Measurements from ENCODE around the gene ZNF80.

The ZNF80 gene

GRCh38 chr3:114218578-114219185 is 18.7 kb downstream of the ZNF80 start:
- peak in 1 of 2 experiments; percentile 45 for DNase-seq

DNA sequence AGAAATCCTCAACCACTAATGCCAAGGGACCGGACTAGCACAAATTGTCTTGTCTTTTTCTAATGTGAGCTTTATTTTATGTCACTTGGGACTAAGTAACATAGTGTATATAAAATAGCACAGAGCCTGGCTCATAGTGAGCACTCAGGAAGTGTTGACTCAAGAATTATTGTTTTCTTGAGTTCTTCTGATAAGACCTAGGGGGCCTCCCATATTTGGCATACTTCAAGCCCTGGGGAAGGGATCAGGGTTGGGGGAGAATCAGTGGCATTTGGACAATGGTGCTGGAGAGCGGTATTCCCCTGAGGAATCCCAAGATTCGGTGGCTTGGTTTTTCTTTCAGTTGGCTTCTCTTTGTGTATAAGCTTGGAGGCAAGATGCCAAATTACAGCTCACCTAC is 19.4 kb downstream of the ZNF80 start:
- DNase-seq, result no peak

- DNase-seq, result no peak
These were observed 20.1 kb downstream of the ZNF80 start for GRCh38 chr3:114217266-114217665.

DNA sequence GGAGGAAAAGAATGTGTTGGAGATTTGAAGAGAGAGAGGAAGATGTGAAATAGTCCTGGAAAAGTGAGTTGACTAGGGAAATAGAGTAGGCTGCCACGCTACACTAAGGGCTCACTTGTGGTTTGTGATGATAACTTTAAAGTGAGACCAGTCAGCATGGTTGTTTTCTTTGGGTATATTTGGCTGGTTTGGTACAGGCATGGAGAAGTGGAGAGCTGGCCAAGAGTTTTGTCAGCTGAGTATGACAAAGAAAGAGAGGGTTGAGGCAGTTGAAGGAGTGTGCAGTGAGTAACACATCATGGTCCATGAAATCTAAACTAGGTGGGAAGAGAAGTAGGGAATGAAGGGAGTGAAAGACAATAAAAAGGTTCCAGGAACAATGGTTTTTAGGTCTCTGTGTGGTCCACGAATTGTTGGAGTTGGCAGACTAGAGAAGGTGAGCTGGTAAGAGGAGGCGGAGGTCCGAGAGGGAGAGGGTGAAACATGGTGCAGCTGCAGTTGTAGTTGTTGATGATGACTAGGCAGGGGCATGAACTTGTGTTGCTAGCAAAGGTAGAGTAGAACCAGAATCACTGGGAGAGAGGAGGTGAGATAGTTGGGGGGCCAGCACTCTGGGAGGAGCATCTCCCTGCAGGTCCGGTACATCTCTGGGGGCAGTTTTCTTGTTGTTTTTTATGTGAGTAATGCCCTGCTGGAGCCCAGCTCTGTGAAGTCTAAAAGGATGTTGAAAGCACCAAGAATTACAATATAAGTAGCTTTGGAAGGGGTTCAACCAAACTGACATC is 21.0 kb downstream of the ZNF80 start:
- DNase-seq, result peak in 1 of 2 experiments; percentile 11

- peak in 1 of 2 experiments; percentile 20 for DNase-seq
These were observed 22.6 kb downstream of the ZNF80 start for GRCh38 chr3:114214542-114215341.

GRCh38 chr3:114213627-114214541 is 23.5 kb downstream of the ZNF80 start:
- DNase-seq, result peak; percentile 72 to 79

DNA sequence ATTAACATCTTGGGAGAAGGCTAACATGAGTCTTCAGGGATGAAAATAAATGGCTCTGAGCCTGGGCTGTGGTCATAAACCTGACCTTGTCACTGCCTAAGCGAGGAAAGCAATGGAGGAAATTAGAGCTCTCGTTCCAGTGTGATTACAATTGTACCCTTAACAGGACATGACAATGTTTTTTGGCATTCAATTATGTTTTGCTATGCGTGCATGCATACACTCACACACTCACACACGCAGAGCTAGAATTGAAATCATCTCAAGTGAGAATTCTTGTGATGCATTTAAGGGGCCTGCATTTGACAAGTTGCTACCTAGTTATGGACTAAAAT is 24.1 kb downstream of the ZNF80 start:
- DNase-seq, result no peak

- no peak for DNase-seq
These were observed 24.7 kb downstream of the ZNF80 start for GRCh38 chr3:114212646-114213045.

DNA sequence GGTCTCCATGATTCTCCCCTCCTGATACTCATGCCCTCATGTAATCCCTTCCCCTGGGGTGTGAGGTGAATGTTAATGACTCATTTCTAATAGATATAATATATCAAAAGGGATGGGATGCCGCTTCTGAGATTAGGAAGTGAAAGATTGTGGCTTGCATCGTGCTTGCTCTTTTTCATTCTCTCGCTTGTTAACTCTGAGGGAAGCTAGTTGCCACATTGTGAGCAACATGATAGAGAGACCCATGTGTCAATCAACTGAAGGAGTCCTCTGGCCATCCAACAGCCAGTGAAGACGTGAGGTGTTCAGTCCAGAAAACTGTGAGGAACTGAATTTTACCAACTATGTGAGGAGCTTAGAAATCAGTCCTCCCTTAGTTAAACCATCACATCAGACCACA is 29.6 kb downstream of the ZNF80 start:
- DNase-seq, result no peak

DNA sequence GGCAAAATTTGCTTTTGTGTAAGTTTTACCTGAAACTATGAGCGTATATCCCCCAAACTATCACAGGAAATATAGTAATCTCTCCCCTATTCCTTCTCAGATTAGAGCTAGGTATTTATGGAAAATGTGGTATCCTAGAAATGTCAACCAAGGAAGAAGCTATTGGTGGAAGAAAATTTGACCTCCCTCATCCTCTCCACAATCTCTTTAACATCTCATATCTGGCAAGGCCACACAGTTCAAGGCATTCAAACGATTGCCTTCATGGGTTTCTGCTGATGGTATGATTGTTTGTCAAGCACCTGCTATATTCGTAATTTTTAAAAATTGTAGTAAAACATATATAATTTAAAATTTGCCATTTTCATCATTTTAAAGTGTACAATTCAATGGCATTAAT is 31.0 kb downstream of the ZNF80 start:
- no peak for DNase-seq

GRCh38 chr3:114205541-114205940 is 31.8 kb downstream of the ZNF80 start:
- no peak for DNase-seq

GRCh38 chr3:114194750-114195149 is 42.6 kb downstream of the ZNF80 start:
- DNase-seq, result no peak

GRCh38 chr3:114192136-114192535 is 45.2 kb downstream of the ZNF80 start:
- DNase-seq, result no peak

DNA sequence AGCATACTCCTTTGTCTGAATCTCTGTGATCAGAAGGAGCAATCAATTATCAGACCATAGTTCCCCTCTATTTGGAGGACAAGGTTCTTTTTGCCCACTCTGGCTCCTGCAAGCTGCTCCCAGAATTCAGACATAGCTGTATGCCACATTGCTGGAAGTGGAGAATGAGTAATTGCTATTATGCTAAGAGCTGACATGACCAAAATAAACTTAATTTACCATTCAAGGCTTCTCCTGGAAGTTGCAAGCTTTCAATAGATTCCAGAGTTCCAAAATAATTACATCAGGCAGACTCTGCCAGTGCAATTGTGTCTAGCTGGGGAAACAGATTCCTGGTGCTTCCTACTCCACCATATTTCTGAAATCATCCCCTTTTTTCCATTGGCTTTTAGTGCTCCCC is 50.9 kb downstream of the ZNF80 start:
- no peak for DNase-seq
